NB4 (cell line): ENCODE data around the gene PTPN4.
A peak's percentile ranks its signal among the peaks of the same experiment; 100 is the strongest.

ENCODE experiments used
- POLR2A ChIP-seq: IDR thresholded peaks from 2 replicates; pipeline ENCODE4 v1.6.1; 2011; ENCODE audit warnings: mild to moderate bottlenecking; ENCODE audit not compliant: insufficient read length; ENCODE audit errors: extremely low read depth
- TF ChIP-seq, protein P1 (sequence below): IDR thresholded peaks from one replicate; pipeline ENCODE4 v1.5.1; 2012; ENCODE audit warnings: low read depth, low read length
- TF ChIP-seq, protein P2 (sequence below): IDR thresholded peaks from 2 replicates; pipeline ENCODE4 v1.6.1; 2011; ENCODE audit warnings: low read depth, low read length

DNA sequence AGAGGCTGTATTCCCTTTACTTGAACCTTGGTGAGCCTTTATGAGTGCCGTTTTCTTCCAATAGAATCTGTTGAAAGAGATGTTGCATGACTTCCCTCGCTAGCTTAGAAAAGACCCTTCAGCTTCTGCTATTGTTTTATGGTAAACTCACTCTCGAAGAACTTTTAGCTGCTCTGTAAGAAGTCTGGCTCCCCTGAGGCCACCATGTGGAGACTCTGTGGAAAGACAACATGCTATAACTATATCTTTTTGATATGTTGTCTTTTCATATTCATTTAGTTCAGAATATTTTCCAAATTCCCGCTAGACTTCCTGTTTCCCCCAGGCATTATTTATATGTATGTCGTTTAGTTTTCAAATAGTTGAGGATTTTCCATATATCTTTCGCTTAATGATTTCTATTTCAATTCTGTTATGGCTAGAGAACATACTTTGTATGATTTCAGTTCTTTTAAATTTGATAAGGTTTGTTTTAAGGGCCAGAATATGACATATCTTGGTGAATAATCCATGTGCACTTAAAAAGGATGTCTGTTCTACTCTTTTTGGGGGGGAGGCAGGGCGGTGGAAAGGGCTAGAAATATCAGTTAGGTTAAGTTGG is 64.1 kb downstream of the PTPN4 start:
- TF ChIP-seq, protein P1, sequence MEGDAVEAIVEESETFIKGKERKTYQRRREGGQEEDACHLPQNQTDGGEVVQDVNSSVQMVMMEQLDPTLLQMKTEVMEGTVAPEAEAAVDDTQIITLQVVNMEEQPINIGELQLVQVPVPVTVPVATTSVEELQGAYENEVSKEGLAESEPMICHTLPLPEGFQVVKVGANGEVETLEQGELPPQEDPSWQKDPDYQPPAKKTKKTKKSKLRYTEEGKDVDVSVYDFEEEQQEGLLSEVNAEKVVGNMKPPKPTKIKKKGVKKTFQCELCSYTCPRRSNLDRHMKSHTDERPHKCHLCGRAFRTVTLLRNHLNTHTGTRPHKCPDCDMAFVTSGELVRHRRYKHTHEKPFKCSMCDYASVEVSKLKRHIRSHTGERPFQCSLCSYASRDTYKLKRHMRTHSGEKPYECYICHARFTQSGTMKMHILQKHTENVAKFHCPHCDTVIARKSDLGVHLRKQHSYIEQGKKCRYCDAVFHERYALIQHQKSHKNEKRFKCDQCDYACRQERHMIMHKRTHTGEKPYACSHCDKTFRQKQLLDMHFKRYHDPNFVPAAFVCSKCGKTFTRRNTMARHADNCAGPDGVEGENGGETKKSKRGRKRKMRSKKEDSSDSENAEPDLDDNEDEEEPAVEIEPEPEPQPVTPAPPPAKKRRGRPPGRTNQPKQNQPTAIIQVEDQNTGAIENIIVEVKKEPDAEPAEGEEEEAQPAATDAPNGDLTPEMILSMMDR, result peak; percentile 68
- TF ChIP-seq, protein P2, sequence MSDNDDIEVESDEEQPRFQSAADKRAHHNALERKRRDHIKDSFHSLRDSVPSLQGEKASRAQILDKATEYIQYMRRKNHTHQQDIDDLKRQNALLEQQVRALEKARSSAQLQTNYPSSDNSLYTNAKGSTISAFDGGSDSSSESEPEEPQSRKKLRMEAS, result peak; percentile 59
- TF ChIP-seq POLR2A, result no peak
